SK-N-SH (cell line): ENCODE measurements around the gene UBA3. TPM values are rescaled to one million over a fixed set of nuclear protein-coding genes. Genes with fewer than 3 reads are reported as not detected.
A peak's percentile ranks its signal among the peaks of the same experiment; 100 is the strongest.

Experiments used
- CTCF ChIA-PET: fragments of 300-600, 350-600 bp; formaldehyde crosslinking; extraction: SDS; loops from one replicate; lab custom pipeline; 2021; lab: Yijun Ruan, JAX
- POLR2A ChIA-PET: fragments of 350-600 bp; sonication (Branson Sonifier 250); formaldehyde crosslinking; extraction: SDS; loops from one replicate; lab custom pipeline; 2020; ENCODE audit warnings: antibody characterized with exemption, inconsistent platforms; lab: Yijun Ruan, JAX
- DNase-seq: peaks from one replicate; pipeline ENCODE4 v3.0.0; 2012
- H2AFZ ChIP-seq: fragments of 200-600 bp; sonication (generic); 2 replicates; pipeline ENCODE4 v1.8.1; 2016; ENCODE audit warnings: antibody characterized with exemption, mild to moderate bottlenecking, low read depth
- H3F3A ChIP-seq: fragments of 200-600 bp; sonication (generic); replicated peaks from 2 replicates; pipeline ENCODE3; 2016; ENCODE audit warnings: antibody characterized with exemption, mild to moderate bottlenecking; ENCODE audit not compliant: insufficient read depth
- H3K27ac ChIP-seq, 2 experiments: fragments of 200-500 bp in 1 of 2; fragments of 200-600 bp in 1 of 2; sonication (Bioruptor generic) in 1 of 2; sonication (generic), shearing (Covaris generic) in 1 of 2; 2 replicates each; pipeline versions ENCODE4 v1.5.1 to v1.6.1; 2014 to 2016; ENCODE audit warnings: low read depth in 2 of 2, inconsistent platforms in 1 of 2, low read length in 1 of 2, mild to moderate bottlenecking in 1 of 2, mixed read lengths in 1 of 2
- H3K27me3 ChIP-seq: fragments of 200-600 bp; sonication (generic), shearing (Covaris generic); 2 replicates; pipeline ENCODE4 v1.6.1; 2016; ENCODE audit warnings: mixed run types; ENCODE audit not compliant: insufficient read depth
- H3K36me3 ChIP-seq, 2 experiments: fragments of 200-500 bp in 1 of 2; fragments of 200-600 bp in 1 of 2; sonication (Bioruptor generic) in 1 of 2; sonication (generic) in 1 of 2; replicated peaks in 1 of 2; 2 replicates each; pipeline versions ENCODE3 to v1.5.1; 2014 to 2016; ENCODE audit warnings: low read length in 1 of 2, mild to moderate bottlenecking in 1 of 2; ENCODE audit not compliant: insufficient read depth in 2 of 2, control insufficient read depth in 1 of 2
- H3K4me1 ChIP-seq, 2 experiments: fragments of 200-500 bp in 1 of 2; fragments of 200-600 bp in 1 of 2; sonication (Bioruptor generic) in 1 of 2; sonication (generic), shearing (Covaris generic) in 1 of 2; 2 replicates each; pipeline versions ENCODE4 v1.5.1 to v1.6.1; 2014 to 2016; ENCODE audit warnings: low read depth in 1 of 2, low read length in 1 of 2, mixed run types in 1 of 2; ENCODE audit not compliant: insufficient read depth in 2 of 2, control insufficient read depth in 1 of 2
- H3K4me2 ChIP-seq: fragments of 200-600 bp; sonication (generic), shearing (Covaris generic); 2 replicates; pipeline ENCODE4 v1.6.1; 2017; ENCODE audit warnings: mixed run types
- H3K4me3 ChIP-seq, 2 experiments: fragments of 200-500 bp in 1 of 2; fragments of 200-600 bp in 1 of 2; sonication (Bioruptor generic) in 1 of 2; sonication (generic), shearing (Covaris generic) in 1 of 2; 2 replicates each; pipeline versions ENCODE4 v1.5.1 to v1.8.1; 2014 to 2016; ENCODE audit warnings: low read depth in 2 of 2, inconsistent platforms in 1 of 2, low read length in 1 of 2, mild to moderate bottlenecking in 1 of 2, mixed read lengths in 1 of 2, moderate library complexity in 1 of 2
- H3K79me2 ChIP-seq: fragments of 200-600 bp; sonication (generic); 2 replicates; pipeline ENCODE4 v1.8.1; 2017; ENCODE audit warnings: mild to moderate bottlenecking; ENCODE audit not compliant: insufficient read depth
- H3K9ac ChIP-seq: fragments of 200-600 bp; sonication (generic); 2 replicates; pipeline ENCODE4 v1.6.1; 2017; ENCODE audit warnings: mixed run types
- H3K9me2 ChIP-seq: fragments of 200-600 bp; sonication (generic); 2 replicates; pipeline ENCODE4 v1.6.1; 2017; ENCODE audit warnings: mixed run types
- H3K9me3 ChIP-seq: fragments of 200-600 bp; sonication (generic); 2 replicates; pipeline ENCODE4 v1.6.1; 2017; ENCODE audit warnings: mixed run types, mild to moderate bottlenecking, moderate library complexity
- H4K20me1 ChIP-seq: fragments of 200-600 bp; sonication (generic); 2 replicates; pipeline ENCODE4 v1.6.1; 2017; ENCODE audit warnings: mild to moderate bottlenecking, mixed run types; ENCODE audit not compliant: insufficient read depth
- ELF1 ChIP-seq: IDR thresholded peaks from 2 replicates; pipeline ENCODE4 v1.4.0; 2012
- EZH2phosphoT487 ChIP-seq: fragments of 200-600 bp; sonication (generic); IDR thresholded peaks from 2 replicates; pipeline ENCODE4 v1.6.1; 2017; ENCODE audit warnings: low read depth, mixed run types, mild to moderate bottlenecking, antibody characterized with exemption, moderate library complexity, borderline replicate concordance
- FOSL2 ChIP-seq: IDR thresholded peaks from 2 replicates; pipeline ENCODE4 v1.4.0; 2012; ENCODE audit warnings: low read depth, mild to moderate bottlenecking, moderate library complexity, borderline replicate concordance
- FOXM1 ChIP-seq: IDR thresholded peaks from 2 replicates; pipeline ENCODE4 v1.4.0; 2012; ENCODE audit warnings: low read depth, mild to moderate bottlenecking
- GABPA ChIP-seq: IDR thresholded peaks from 2 replicates; pipeline ENCODE4 v1.4.0; 2012; ENCODE audit warnings: low read depth, mild to moderate bottlenecking
- GATA2 ChIP-seq: sonication (generic); formaldehyde crosslinking; IDR thresholded peaks from 2 replicates; pipeline ENCODE4 v1.5.0; 2020; ENCODE audit warnings: mild to moderate bottlenecking, missing genetic modification reagents
- MEF2A ChIP-seq: IDR thresholded peaks from 2 replicates; pipeline ENCODE4 v1.4.0; 2012; ENCODE audit warnings: low read depth, borderline replicate concordance
- MXI1 ChIP-seq: IDR thresholded peaks from 2 replicates; pipeline ENCODE4 v1.6.1; 2012; ENCODE audit warnings: mild to moderate bottlenecking, low read depth, low read length, improper control_type of control experiment
- NRF1 ChIP-seq: IDR thresholded peaks from 2 replicates; pipeline ENCODE4 v1.6.1; 2012; ENCODE audit warnings: low read depth, mild to moderate bottlenecking, low read length
- POLR2AphosphoS5 ChIP-seq: IDR thresholded peaks from 2 replicates; pipeline ENCODE4 v1.6.1; 2012; ENCODE audit warnings: low read depth, low read length
- RFX5 ChIP-seq: IDR thresholded peaks from 2 replicates; pipeline ENCODE4 v1.6.1; 2012; ENCODE audit warnings: mild to moderate bottlenecking, improper control_type of control experiment, low read length
- TCF12 ChIP-seq: IDR thresholded peaks from 2 replicates; pipeline ENCODE4 v1.4.0; 2012
- TEAD4 ChIP-seq: IDR thresholded peaks from 2 replicates; pipeline ENCODE4 v1.4.0; 2012; ENCODE audit warnings: mild to moderate bottlenecking, borderline replicate concordance; ENCODE audit not compliant: insufficient read depth
- YY1 ChIP-seq: IDR thresholded peaks from 2 replicates; pipeline ENCODE4 v1.4.0; 2012; ENCODE audit warnings: low read depth, mild to moderate bottlenecking
- WGBS: methylation state at CpG from one replicate; pipeline ENCODE4 v1.1.6; 2017; ENCODE audit warnings: low lambda C conversion rate; 5-methylcytosine and 5-hydroxymethylcytosine counted together
- polyA plus RNA-seq, 3 experiments: library from polyadenylated mRNA; depleted of rRNA; stranded (reverse); fragments of >200 nt; gene quantifications; 2 replicates each; pipeline ENCODE4 v1.2.3, GENCODE V29; 2012
- TF ChIP-seq, protein P1 (sequence below): fragments of 150-350 bp; IDR thresholded peaks from 2 replicates; pipeline ENCODE4 v1.6.1; 2016; ENCODE audit warnings: mild to moderate bottlenecking, low read depth, low read length
- TF ChIP-seq, protein P2 (sequence below): IDR thresholded peaks from 2 replicates; pipeline ENCODE4 v1.4.0; 2012; ENCODE audit warnings: low read depth, borderline replicate concordance
- TF ChIP-seq, protein P3 (sequence below): IDR thresholded peaks from 2 replicates; pipeline ENCODE4 v1.6.1; 2012; ENCODE audit warnings: mild to moderate bottlenecking, low read depth, low read length, moderate library complexity

The UBA3 gene
- polyA plus RNA-seq, 1 of the 3 experiments (the other 2 are of a cell fraction) = 43.0 TPM

DNA sequence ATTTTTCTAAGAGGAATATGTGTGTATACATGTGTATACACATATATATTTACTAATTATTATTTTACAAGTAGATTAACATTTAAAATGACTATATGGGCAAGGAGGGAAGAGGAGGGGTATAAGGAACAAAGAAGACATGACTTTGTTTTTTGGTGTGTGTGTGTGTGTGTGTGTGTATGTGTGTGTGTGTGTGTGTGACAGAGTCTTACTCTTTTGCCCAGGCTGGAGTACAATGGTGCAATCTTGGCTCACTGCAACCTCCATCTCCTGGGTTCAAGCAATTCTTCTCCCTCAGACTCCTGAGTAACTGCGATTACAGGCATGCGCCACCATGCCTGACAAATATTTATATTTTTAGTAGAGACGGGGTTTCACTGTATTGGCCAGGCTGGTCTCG, 64.1 kb downstream of the UBA3 start (continued):
- TF ChIP-seq, protein P1, sequence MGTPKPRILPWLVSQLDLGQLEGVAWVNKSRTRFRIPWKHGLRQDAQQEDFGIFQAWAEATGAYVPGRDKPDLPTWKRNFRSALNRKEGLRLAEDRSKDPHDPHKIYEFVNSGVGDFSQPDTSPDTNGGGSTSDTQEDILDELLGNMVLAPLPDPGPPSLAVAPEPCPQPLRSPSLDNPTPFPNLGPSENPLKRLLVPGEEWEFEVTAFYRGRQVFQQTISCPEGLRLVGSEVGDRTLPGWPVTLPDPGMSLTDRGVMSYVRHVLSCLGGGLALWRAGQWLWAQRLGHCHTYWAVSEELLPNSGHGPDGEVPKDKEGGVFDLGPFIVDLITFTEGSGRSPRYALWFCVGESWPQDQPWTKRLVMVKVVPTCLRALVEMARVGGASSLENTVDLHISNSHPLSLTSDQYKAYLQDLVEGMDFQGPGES = no peak
- TF ChIP-seq YY1 = no peak
- no peak for TF ChIP-seq TCF12
- TF ChIP-seq GATA2 = no peak
- TF ChIP-seq TEAD4 = no peak
- TF ChIP-seq, protein P2, sequence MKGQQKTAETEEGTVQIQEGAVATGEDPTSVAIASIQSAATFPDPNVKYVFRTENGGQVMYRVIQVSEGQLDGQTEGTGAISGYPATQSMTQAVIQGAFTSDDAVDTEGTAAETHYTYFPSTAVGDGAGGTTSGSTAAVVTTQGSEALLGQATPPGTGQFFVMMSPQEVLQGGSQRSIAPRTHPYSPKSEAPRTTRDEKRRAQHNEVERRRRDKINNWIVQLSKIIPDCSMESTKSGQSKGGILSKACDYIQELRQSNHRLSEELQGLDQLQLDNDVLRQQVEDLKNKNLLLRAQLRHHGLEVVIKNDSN = no peak
- TF ChIP-seq, all 33 proteins: peak for 0

DNA sequence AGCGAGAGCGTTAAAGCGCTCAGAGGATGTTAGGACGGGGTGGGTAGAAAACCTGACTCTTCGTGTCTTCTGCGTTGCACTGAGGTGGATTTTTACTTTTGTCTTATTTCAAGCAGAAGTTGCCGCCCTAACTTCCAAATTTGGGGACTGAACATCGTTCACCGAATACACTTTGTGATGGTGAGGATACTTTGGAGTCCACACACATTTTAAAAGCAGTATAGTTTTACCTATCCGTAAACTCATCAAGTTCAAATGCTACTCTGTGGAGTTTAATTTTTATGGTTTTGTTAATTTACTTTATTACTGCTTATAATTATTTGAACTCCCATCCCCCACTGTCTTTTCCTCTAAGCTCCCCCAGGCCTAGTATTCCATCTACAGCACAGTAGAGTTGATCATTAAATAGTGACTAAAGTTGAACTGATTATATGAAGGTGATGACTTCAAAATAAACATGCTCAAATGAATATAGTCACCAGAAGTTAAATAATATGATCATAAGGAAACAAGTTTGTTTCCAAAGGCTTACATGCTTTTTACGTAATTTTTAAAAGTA, 66.1 kb downstream of the UBA3 start:
- 37% methylated on average over 8 of the region's 11 CpGs for WGBS
- TF ChIP-seq FOXM1 (no peak), MXI1 (no peak), FOSL2 (no peak), NRF1 (no peak), YY1 (no peak), TCF12 (no peak), ELF1 (no peak), GABPA (no peak), EZH2phosphoT487 (no peak), POLR2AphosphoS5 (no peak), MEF2A (no peak), RFX5 (no peak), GATA2 (no peak)
- TF ChIP-seq, protein P3, sequence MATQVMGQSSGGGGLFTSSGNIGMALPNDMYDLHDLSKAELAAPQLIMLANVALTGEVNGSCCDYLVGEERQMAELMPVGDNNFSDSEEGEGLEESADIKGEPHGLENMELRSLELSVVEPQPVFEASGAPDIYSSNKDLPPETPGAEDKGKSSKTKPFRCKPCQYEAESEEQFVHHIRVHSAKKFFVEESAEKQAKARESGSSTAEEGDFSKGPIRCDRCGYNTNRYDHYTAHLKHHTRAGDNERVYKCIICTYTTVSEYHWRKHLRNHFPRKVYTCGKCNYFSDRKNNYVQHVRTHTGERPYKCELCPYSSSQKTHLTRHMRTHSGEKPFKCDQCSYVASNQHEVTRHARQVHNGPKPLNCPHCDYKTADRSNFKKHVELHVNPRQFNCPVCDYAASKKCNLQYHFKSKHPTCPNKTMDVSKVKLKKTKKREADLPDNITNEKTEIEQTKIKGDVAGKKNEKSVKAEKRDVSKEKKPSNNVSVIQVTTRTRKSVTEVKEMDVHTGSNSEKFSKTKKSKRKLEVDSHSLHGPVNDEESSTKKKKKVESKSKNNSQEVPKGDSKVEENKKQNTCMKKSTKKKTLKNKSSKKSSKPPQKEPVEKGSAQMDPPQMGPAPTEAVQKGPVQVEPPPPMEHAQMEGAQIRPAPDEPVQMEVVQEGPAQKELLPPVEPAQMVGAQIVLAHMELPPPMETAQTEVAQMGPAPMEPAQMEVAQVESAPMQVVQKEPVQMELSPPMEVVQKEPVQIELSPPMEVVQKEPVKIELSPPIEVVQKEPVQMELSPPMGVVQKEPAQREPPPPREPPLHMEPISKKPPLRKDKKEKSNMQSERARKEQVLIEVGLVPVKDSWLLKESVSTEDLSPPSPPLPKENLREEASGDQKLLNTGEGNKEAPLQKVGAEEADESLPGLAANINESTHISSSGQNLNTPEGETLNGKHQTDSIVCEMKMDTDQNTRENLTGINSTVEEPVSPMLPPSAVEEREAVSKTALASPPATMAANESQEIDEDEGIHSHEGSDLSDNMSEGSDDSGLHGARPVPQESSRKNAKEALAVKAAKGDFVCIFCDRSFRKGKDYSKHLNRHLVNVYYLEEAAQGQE = no peak
- TF ChIP-seq, protein P2 = no peak
- Histone ChIP-seq H3K27ac (peak overlapping the region; percentile 80 to 83), H3K4me1 (peaks cover 0 to 15% of the 10 kb centered on the region in 2 experiments; a peak in 3 of 4 replicates), H3K9ac (peak overlapping the region; percentile 88), H3K36me3 (peaks cover 23 to 35% of the 10 kb centered on the region in 2 experiments), H3K9me2 (no peaks in the 10 kb centered on the region), H3F3A (peaks cover 9% of the 10 kb centered on the region), H3K27me3 (no peaks in the 10 kb centered on the region), H4K20me1 (no peaks in the 10 kb centered on the region), H3K79me2 (peaks cover 10% of the 10 kb centered on the region; the same call in 1 of the 2 replicates), H3K4me3 (peak overlapping the region; percentile 70 to 71), H3K9me3 (no peaks in the 10 kb centered on the region), H2AFZ (peak overlapping the region; percentile 78), H3K4me2 (peak overlapping the region; percentile 79)
- ChIA-PET CTCF (interaction anchor here (0.6 to 2.4 kb wide), 9 partner anchors 9 to 63 kb away, joined by 3 to 9 read pairs (median 4); no protein-coding TSS in a partner anchor), POLR2A (interaction anchor here (0.6 to 1.0 kb wide), 3 partner anchors 38 to 520 kb away, joined by 3 to 4 read pairs (median 3); partner anchors contain the start of gene TMF1)
- no peak for DNase-seq
